Tibial nerve (tissue), 4 donors: ENCODE measurements around the gene TANK.

Source experiments
- EP300 ChIP-seq, 2 donors: sonication (generic); formaldehyde crosslinking; IDR thresholded peaks; one replicate each; pipeline ENCODE4 v1.6.1; 2017; ENCODE audit warnings: antibody characterized with exemption in 2 of 2, mild to moderate bottlenecking in 1 of 2
- POLR2A ChIP-seq, 2 donors: fragments of 450-650 bp; IDR thresholded peaks; one replicate each; pipeline ENCODE4 v1.6.1; 2017; ENCODE audit warnings: antibody characterized with exemption in 2 of 2, mild to moderate bottlenecking in 2 of 2, moderate library complexity in 2 of 2
- TF ChIP-seq, protein P1 (sequence below), 5 experiments: fragments of 200-600 bp in 3 of 5; fragments of 450-650 bp in 2 of 5; sonication (generic) in 3 of 5; IDR thresholded peaks; one replicate each; pipeline ENCODE4 v1.5.1; 2016 to 2019; ENCODE audit warnings: antibody characterized with exemption in 5 of 5, mild to moderate bottlenecking in 3 of 5, moderate library complexity in 2 of 5

DNA sequence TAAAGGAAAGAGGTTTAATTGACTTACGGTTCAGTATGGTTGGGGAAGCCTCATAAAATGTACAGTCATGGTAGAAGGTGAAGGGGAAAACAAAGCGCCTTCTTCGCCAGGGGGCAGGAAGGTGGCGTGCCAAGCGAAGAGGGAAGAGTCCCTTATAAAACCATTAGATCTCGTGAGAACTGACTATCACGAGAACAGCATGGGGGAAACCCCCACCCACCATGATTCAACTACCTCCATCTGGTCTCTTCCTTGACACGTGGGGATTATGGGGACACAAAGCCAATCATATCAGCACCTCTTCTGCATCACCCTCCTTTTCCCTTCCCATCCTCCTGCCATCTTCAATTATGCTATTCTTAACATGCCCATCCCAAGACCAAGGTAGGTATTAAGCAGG lies 29.9 kb upstream of the TANK start:
- no peak for TF ChIP-seq POLR2A (IDR thresholded peaks at IDR 0.05)
- TF ChIP-seq, protein P1, sequence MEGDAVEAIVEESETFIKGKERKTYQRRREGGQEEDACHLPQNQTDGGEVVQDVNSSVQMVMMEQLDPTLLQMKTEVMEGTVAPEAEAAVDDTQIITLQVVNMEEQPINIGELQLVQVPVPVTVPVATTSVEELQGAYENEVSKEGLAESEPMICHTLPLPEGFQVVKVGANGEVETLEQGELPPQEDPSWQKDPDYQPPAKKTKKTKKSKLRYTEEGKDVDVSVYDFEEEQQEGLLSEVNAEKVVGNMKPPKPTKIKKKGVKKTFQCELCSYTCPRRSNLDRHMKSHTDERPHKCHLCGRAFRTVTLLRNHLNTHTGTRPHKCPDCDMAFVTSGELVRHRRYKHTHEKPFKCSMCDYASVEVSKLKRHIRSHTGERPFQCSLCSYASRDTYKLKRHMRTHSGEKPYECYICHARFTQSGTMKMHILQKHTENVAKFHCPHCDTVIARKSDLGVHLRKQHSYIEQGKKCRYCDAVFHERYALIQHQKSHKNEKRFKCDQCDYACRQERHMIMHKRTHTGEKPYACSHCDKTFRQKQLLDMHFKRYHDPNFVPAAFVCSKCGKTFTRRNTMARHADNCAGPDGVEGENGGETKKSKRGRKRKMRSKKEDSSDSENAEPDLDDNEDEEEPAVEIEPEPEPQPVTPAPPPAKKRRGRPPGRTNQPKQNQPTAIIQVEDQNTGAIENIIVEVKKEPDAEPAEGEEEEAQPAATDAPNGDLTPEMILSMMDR (IDR thresholded peaks at IDR 0.05), result no peak
- TF ChIP-seq EP300 (IDR thresholded peaks at IDR 0.05), result no peak
